GM21360 (cell line): Measurements from ENCODE around the gene CNOT8.
"Not testable (repeated sequence)": the region's sequence is repeated elsewhere in the genome, so short reads cannot be mapped to it uniquely, and the experiment has no call there.

Experiments used
- ATAC-seq: cut with Tn5 transposase; IDR thresholded peaks from one replicate; pipeline ENCODE4 v1.9.1; 2021; ENCODE audit warnings: mild to moderate bottlenecking, moderate library complexity; ENCODE audit not compliant: unreplicated experiment

Gene CNOT8

GRCh38 chr5:154858297-154858971 lies at the start of gene CNOT8:
Gene CNOT8 (plus strand): TSS chr5:154858627. CDS start chr5:154863279, 4,652 bp downstream.
- ATAC-seq = peak; percentile 80

GRCh38 chr5:154811239-154811638 lies 47.2 kb upstream of the CNOT8 start:
- no peak for ATAC-seq

GRCh38 chr5:154811653-154812465 lies 46.6 kb upstream of the CNOT8 start:
- ATAC-seq = no peak

DNA sequence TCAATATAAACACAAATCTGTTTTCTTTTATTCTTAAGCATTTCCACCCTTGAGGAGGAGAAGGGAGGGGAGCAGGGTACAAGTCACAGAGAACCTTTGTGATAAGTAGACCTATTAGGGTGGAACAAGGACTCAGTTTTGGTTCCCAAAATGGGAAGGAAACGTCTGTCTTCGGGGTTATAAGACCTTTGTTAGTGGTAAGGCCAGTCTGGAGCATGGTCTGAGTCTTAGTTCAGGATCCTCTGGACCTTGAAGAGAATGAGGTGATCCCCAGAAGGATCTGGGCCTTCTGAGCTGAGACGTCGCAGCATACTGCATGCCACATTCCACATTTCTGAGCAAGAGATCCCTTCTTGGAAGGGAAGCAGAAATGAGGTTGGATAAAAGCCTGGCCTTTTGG lies 45.3 kb upstream of the CNOT8 start:
- ATAC-seq = no peak

- no peak for ATAC-seq
Measured at GRCh38 chr5:154813736-154814135, 44.7 kb upstream of the CNOT8 start.

DNA sequence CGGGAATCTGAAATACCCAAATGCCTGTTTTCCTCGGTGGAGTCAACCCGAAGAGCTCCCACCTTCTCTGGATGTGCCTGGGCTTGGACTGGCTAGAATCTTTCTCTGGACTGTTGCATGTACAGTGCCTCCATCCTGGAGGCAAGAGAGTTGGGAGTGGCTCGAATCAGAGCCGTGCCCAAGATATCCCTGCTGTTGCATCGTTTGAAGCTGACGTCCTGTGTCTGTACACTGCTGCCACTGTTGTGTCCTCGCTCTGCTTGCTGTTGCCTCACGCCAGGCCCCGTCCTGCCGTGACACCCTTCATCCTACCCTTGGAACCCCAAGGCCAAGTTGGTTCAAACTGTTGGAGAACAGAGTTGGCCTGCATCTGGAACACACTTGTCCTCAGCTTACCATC lies 43.4 kb upstream of the CNOT8 start:
- ATAC-seq = no peak

- ATAC-seq = no peak
Measured at GRCh38 chr5:154815684-154816247, 42.7 kb upstream of the CNOT8 start.

- ATAC-seq = no peak
Measured at GRCh38 chr5:154816891-154817492, 41.4 kb upstream of the CNOT8 start.

GRCh38 chr5:154817815-154818214 lies 40.6 kb upstream of the CNOT8 start:
- no peak for ATAC-seq

DNA sequence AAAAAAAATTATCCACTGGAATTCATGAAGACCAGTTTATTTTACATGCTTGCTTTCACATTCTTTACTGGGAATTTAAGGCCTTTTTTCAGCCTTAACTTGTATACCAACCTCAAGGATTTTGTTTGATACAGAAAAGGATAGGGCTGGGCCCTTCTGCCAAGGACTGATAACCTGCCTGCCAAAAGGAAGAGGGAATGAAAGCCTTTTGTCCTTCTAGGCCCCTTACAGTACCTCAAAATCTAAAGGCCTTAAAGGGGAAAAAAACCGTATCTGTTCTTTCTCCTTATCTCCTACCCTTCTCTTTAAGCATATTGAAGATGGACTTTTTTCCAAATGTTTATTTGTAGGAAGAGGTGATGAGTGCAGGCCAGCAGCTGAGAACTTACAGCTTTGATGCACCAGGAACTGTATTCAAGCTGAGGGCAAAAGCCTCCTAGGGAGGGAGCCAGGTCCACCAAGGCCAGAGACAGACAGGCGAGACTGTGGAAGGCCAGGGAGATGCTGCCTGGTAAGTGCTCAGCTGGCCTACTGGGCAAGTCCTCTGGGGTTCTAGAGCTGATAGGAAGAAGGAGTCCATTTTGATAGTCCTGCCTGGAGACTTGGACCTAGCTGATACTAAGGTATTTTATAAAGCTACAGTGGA lies 39.8 kb upstream of the CNOT8 start:
- no peak for ATAC-seq

- no peak for ATAC-seq
Measured at GRCh38 chr5:154819546-154819945, 38.9 kb upstream of the CNOT8 start.

- no peak for ATAC-seq
Measured at GRCh38 chr5:154820383-154820782, 38.0 kb upstream of the CNOT8 start.

DNA sequence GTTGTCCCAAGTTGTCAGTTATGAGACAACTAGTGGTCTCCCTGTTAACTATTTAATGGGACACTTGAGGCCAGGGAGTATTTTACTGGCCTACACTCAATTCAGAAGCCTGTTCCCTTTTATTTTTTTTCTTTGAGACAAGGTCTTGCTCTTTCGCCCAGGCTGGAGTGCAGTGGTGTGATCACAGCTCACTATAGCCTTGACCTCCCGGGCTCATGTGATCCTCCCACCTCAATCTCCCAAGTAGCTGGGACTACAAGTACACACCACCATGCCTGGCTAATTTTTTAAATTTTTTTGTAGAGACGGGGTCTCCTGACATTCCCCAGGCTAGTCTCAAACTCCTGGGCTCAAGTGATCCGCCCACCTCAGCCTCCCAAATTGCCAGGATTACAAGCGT lies 35.5 kb upstream of the CNOT8 start:
- ATAC-seq = not testable (repeated sequence)

GRCh38 chr5:154823605-154824004 lies 34.8 kb upstream of the CNOT8 start:
- no peak for ATAC-seq

DNA sequence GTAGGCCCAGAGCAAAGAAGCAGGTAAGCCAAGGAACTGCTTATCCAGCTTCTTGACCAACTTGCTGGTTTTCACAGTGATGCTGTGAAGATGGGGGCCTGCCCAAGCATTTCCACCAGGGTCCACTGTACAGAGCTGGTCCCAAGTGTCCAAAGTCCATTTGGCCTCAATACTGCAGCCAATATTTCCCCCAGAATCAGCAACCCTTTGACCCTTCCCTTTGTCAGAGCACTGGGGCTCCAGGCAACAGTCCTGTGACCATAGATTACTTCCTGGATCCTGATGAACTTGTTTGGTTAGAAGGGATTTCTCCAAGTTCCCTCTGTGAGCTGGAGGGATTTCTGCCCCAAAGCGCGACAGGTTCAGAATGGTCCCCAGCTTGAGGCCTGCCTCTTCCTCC lies 34.4 kb upstream of the CNOT8 start:
- ATAC-seq = no peak

- ATAC-seq = no peak
Measured at GRCh38 chr5:154829181-154829588, 29.2 kb upstream of the CNOT8 start.

DNA sequence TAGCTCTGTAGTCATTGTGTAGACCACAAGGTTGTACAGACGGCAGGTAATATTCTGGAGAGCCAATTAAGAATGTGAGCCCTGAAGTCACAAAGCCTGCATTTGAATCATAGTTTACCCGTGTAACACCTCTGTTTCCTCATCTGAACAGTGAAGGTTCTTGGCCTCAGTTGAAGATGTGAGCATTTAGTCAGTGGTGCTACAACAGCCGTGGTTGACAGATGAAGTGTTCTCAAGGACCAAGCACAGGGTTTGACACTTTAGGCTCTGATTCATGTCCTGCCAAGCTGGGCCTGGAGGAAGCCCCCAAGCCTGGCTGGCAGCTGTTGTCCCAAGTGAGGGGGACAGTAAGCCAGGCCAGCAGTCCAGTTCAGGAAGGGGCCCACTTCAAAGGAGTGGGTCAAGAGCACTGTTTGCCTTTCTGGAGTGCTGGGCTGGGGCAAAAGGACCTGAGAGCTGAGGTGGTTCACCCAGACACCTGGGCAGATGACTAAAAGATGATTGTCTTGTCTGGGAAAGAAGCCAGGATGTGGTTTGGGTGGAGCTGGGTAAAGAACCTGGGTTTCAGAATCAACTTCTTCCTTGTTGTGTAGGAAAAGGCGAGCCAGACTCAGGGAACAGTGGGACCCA lies 28.7 kb upstream of the CNOT8 start:
- no peak for ATAC-seq

GRCh38 chr5:154830219-154830595 lies 28.2 kb upstream of the CNOT8 start:
- no peak for ATAC-seq

- ATAC-seq = no peak
Measured at GRCh38 chr5:154830596-154830995, 27.8 kb upstream of the CNOT8 start.

DNA sequence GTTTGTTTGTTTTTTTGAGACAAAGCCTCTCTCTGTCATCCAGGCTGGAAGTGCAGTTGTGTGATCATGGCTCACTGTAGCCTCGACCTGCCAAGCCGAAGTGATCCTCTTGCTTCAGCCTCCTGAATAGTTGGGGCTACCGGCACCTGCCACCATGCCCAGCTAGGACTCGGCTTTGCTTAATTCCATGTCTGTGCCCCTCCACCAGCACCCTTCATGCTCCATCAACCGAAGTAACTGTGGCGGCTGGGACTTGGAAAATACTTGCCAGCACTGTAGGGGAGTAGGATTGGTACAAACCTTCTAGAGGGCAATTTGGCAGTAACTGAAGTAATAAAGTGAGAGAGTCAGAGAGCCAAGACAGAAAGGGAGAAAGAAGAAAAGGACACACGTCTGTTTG lies 27.0 kb upstream of the CNOT8 start:
- ATAC-seq = no peak

- not testable (repeated sequence) for ATAC-seq
Measured at GRCh38 chr5:154832804-154833203, 25.6 kb upstream of the CNOT8 start.
